Adipocyte (in vitro differentiated cells): ENCODE measurements around the gene USP11.

ENCODE experiments used
- DNase-seq: peaks from one replicate; pipeline ENCODE4 v3.0.0-alpha.2; 2015; ENCODE audit warnings: low read depth
- H3K27me3 ChIP-seq: replicated peaks from 2 replicates; pipeline ENCODE4 v1.7.0; 2013; ENCODE audit warnings: mild to moderate bottlenecking, low read length, moderate library complexity; ENCODE audit not compliant: control insufficient read depth, insufficient read depth
- H3K36me3 ChIP-seq: 2 replicates; pipeline ENCODE4 v1.7.0; 2013; ENCODE audit warnings: low read length, mild to moderate bottlenecking, moderate library complexity; ENCODE audit not compliant: control insufficient read depth, insufficient read depth, severe bottlenecking
- H3K4me1 ChIP-seq: 2 replicates; pipeline ENCODE4 v1.7.0; 2013; ENCODE audit warnings: mild to moderate bottlenecking, low read length, moderate library complexity; ENCODE audit not compliant: control insufficient read depth, insufficient read depth
- H3K4me3 ChIP-seq: 2 replicates; pipeline ENCODE4 v1.7.0; 2013; ENCODE audit warnings: mild to moderate bottlenecking, low read length, moderate library complexity
- H3K9ac ChIP-seq: 2 replicates; pipeline ENCODE4 v1.7.0; 2013; ENCODE audit warnings: mild to moderate bottlenecking, low read length, moderate library complexity
- H3K9me3 ChIP-seq: 2 replicates; pipeline ENCODE4 v1.7.0; 2013; ENCODE audit warnings: mild to moderate bottlenecking, low read length, moderate library complexity; ENCODE audit not compliant: control insufficient read depth

Gene USP11

DNA sequence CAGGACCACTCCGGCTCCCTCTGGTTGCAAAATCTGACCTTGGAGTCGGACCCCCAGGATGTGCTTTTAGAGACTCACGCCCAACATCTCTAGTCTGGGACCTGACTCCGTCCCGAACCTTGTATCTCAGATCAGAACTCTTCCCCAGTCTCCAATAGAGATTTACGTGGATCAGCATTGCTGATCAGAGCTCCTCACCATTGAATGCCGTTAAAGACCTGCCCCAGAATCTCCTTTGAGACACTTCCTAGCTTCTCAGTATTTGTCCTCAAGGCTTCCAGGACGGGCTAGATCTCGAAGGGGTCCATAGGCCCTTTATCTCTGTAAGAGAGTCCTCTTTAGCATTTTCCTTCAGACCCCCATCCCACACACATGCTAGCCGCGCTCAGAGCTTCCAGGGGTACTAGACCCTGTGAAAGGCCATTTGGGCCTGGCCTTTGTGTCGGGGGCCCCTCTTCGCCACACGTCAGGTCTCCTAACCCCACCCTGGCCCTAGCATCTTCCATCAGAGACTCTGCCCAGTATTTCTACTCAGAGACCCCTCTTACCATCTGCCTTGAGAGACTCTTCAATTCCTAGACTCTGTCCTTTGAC lies 38.5 kb upstream of the USP11 start:
- H3K9me3 ChIP-seq: no peaks in the 10 kb centered on the region
- H3K4me3 ChIP-seq: peak overlapping the region; percentile 86
- H3K4me1 ChIP-seq: peaks cover 48% of the 10 kb centered on the region
- H3K27me3 ChIP-seq: peaks cover 7% of the 10 kb centered on the region
- H3K36me3 ChIP-seq: peaks cover 17% of the 10 kb centered on the region
- DNase-seq: no peak
- H3K9ac ChIP-seq: peak overlapping the region; percentile 97

DNA sequence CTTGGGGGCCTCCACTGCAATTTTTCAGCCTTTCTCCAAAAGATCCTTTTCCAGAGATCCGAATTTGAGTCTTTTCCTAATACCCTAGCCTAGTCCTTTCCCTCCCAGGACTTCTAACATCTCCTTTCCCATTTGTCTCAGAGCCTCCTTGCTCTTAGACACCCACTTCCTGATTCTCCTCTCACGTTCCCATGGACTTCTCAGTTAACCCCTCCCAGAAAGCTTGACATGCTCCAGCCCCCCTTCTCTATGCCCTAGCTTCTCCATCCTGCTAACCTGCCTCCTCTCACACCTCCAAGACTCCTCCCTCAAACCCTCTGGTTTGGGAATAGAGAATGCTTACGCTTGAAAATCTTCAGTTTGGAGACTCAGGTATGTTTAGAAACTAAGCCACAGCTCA lies 36.7 kb upstream of the USP11 start:
- Histone ChIP-seq H3K4me1 (peaks cover 55% of the 10 kb centered on the region), H3K4me3 (peak overlapping the region; percentile 37), H3K27me3 (peaks cover 7% of the 10 kb centered on the region), H3K36me3 (peaks cover 33% of the 10 kb centered on the region), H3K9me3 (no peaks in the 10 kb centered on the region), H3K9ac (peak overlapping the region; percentile 46)
- no peak for DNase-seq

DNA sequence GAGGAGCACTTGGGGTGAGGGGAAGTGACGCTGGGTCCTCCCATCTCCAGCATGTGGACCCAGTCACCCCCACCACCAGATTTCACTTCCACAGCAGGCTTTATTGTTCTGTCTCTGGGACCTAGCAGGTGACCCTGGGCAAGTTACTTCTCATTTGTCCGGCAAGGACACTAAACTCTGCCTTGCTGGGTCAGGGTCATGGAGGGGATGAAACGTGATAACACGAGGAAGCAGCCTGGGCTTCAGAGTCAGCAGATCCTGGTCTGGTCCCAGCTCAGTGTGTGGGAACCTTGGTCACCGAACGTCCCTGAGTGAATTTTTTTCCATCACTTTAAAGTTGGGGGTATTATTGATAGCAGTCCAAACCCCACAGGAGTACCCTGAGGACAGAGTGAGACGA lies 35.3 kb upstream of the USP11 start:
- DNase-seq: no peak
- peak overlapping the region; percentile 5 for H3K9ac ChIP-seq
- H3K4me3 ChIP-seq: peak overlapping the region; percentile 35
- H3K9me3 ChIP-seq: no peaks in the 10 kb centered on the region
- peaks cover 50% of the 10 kb centered on the region for H3K4me1 ChIP-seq
- no peaks in the 10 kb centered on the region for H3K27me3 ChIP-seq
- H3K36me3 ChIP-seq: peaks cover 47% of the 10 kb centered on the region

DNA sequence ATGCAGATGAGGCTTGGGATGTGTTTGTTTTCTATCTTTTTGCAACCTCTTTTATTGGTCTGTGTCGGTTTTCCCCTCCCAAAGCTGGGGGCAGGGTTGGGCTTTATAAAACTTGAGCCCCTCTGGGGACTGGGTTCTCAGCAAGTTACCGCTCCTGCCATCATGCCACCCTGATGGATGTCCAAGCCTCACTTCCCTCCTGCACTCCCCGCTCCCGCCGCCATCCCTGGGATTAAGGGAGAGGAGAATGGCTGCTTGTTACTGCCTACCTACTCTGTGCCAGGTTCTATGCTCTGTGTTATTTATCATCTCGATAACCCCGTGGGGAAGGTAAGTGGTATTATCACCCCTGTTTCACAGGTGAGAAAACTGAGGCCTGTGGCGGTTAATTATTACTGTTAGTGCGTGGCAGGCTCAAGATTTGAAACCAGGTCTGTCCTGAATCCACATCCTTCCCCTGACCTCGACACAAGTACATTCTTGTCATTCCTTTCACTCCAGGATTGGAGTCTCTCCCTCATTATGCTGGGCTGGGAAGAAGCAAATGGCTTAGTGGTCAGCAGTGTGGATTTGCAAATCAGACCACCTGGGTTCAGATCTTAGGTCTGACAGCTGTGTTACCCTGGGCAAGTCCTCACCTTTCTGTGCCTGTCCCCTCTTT lies 34.7 kb upstream of the USP11 start:
- H3K9ac ChIP-seq: no peak overlapping the region
- H3K27me3 ChIP-seq: no peaks in the 10 kb centered on the region
- no peaks in the 10 kb centered on the region for H3K9me3 ChIP-seq
- peaks cover 53% of the 10 kb centered on the region for H3K36me3 ChIP-seq
- DNase-seq: no peak
- no peak overlapping the region for H3K4me3 ChIP-seq
- H3K4me1 ChIP-seq: peaks cover 50% of the 10 kb centered on the region

DNA sequence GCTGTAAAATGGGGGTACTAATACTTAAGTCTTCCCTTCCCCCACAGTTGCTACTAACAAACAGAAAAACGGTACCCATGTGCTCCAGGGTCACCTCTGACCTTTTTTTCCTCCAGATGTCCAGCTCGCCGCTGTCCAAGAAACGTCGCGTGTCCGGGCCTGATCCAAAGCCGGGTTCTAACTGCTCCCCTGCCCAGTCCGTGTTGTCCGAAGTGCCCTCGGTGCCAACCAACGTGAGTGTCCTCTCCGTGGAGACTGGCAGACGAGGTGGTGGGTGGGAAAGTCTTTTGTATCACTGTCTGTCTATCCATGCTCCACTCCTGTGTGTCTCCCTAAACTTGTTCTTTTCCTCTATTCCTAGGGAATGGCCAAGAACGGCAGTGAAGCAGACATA lies 34.1 kb upstream of the USP11 start:
- Histone ChIP-seq H3K4me3 (no peak overlapping the region), H3K27me3 (no peaks in the 10 kb centered on the region), H3K4me1 (peaks cover 50% of the 10 kb centered on the region), H3K9me3 (no peaks in the 10 kb centered on the region), H3K9ac (no peak overlapping the region), H3K36me3 (peaks cover 58% of the 10 kb centered on the region)
- DNase-seq: no peak

DNA sequence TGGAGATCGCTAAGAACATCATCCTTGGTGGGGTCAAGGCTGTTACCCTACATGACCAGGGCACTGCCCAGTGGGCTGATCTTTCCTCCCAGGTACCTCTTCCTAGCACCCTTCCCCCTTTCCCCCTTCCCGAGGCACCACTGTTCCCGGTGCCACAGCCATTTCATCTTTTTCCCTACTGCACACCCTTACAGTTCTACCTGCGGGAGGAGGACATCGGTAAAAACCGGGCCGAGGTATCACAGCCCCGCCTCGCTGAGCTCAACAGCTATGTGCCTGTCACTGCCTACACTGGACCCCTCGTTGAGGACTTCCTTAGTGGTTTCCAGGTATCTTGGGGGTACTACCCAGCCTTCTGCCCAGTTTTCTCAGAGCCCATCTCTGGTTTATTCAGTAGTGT lies 33.5 kb upstream of the USP11 start:
- Histone ChIP-seq H3K4me1 (peaks cover 49% of the 10 kb centered on the region), H3K27me3 (no peaks in the 10 kb centered on the region), H3K4me3 (no peak overlapping the region), H3K9ac (no peak overlapping the region), H3K36me3 (peaks cover 64% of the 10 kb centered on the region), H3K9me3 (no peaks in the 10 kb centered on the region)
- no peak for DNase-seq

DNA sequence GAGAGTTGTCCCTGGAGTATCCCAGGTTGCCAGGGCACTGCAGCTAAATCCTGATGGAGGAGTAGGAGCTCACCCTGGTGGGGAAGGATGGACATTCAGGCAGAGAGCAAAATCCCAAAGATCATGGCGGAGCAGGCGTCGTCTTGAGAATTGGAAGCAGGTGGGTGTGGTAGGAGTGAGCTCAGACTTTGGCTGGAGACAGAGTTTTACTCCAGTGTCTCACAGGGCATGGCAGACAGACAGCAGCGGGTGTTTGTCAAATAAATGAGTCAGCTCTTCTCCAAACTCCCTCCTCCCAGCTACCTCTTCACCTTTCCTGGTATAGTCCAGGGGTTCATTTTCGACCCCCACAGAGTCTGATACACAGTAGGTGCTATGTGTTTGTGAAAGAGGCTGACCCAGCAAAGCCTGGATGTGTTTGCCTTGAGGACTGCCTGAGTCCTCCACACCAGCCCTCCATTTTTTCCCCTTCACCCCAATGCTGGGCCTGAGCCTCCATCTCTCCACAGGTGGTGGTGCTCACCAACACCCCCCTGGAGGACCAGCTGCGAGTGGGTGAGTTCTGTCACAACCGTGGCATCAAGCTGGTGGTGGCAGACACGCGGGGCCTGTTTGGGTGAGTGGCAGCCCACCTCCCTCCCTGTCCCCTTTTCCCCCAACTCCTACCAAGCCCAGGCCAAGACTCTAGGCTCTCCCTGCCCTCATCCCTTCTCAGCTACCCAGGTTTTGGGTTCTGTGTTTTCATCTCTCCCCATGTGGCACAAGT lies 32.2 kb upstream of the USP11 start:
- Histone ChIP-seq H3K9me3 (no peaks in the 10 kb centered on the region), H3K27me3 (no peaks in the 10 kb centered on the region), H3K9ac (peak overlapping the region; percentile 9), H3K36me3 (peaks cover 77% of the 10 kb centered on the region), H3K4me3 (no peak overlapping the region), H3K4me1 (peaks cover 39% of the 10 kb centered on the region)
- DNase-seq: peak; percentile 34

DNA sequence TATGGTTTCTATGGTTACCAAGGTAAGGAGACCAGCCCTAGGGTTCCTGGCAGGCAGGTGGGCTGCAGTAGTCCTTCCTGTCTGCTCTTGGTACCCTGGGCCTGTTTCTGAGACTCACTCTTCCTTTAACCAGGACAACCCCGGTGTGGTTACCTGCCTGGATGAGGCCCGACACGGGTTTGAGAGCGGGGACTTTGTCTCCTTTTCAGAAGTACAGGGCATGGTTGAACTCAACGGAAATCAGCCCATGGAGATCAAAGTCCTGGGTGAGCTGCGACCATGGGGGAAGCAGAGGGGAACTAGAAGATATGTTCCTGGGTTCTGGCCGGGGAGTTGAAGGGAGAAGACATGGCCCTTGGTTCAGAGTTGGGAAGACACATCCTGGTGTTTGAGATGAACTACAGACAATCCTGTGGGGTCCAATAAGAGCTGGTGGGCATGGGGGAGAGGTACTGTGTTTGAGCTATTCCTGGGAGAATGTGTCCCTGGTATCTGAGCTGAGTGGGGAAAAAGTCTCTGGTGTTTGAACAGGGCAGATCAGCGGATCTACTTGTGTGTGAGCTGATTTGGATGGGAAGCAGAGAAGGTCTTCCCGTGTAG lies 31.4 kb upstream of the USP11 start:
- H3K4me1 ChIP-seq: peaks cover 30% of the 10 kb centered on the region
- peaks cover 86% of the 10 kb centered on the region for H3K36me3 ChIP-seq
- H3K27me3 ChIP-seq: no peaks in the 10 kb centered on the region
- no peaks in the 10 kb centered on the region for H3K9me3 ChIP-seq
- peak overlapping the region; percentile 9 for H3K9ac ChIP-seq
- no peak for DNase-seq
- no peak overlapping the region for H3K4me3 ChIP-seq

DNA sequence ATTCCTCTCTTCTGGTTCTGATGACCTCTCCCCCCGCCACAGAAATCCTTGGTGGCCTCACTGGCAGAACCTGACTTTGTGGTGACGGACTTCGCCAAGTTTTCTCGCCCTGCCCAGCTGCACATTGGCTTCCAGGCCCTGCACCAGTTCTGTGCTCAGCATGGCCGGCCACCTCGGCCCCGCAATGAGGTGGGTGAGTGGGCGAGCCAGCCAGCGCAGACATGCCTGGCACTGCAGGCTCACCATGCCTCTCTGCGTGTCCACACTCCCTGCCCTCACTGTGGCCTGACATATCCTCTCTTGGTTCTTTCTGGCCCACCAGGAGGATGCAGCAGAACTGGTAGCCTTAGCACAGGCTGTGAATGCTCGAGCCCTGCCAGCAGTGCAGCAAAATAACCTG lies 30.5 kb upstream of the USP11 start:
- Histone ChIP-seq H3K9me3 (no peaks in the 10 kb centered on the region), H3K4me3 (no peak overlapping the region), H3K36me3 (peaks cover 89% of the 10 kb centered on the region), H3K9ac (no peak overlapping the region), H3K27me3 (no peaks in the 10 kb centered on the region), H3K4me1 (peaks cover 22% of the 10 kb centered on the region)
- no peak for DNase-seq

DNA sequence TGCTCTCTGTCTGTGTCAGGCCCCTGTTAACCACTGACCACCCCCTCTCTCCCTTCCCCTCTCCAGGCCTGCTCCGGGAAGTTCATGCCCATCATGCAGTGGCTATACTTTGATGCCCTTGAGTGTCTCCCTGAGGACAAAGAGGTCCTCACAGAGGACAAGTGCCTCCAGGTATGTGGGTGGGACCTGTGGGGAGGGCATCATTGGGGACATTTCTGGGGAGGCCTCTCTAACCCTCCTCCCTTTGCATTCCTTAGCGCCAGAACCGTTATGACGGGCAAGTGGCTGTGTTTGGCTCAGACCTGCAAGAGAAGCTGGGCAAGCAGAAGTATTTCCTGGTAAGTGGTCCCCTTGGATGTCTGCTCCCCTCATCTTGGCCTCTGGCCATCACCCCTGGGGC lies 29.9 kb upstream of the USP11 start:
- peaks cover 93% of the 10 kb centered on the region for H3K36me3 ChIP-seq
- H3K9ac ChIP-seq: no peak overlapping the region
- no peak overlapping the region for H3K4me3 ChIP-seq
- no peak for DNase-seq
- peaks cover 16% of the 10 kb centered on the region for H3K4me1 ChIP-seq
- H3K9me3 ChIP-seq: no peaks in the 10 kb centered on the region
- no peaks in the 10 kb centered on the region for H3K27me3 ChIP-seq

DNA sequence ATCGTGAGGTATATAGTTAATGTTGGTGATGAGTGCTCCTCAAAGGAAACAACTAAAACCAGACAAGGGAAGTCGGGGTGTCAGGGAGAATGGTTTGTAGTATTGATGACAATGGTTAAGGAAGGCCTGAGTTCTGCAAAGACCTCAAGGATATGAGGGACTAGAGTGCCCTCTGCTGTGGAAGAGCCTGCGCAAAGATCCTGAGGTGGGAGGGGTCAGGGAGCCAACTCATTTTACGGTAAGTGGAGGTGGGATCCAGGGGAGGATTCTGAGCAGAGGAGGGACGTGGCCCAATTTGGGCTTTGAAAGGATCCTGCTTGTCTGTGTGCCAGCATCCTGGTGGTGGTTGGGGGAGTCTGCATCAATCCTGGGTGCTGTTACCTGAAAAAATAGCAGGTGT lies 27.8 kb upstream of the USP11 start:
- H3K36me3 ChIP-seq: peaks cover 98% of the 10 kb centered on the region
- no peaks in the 10 kb centered on the region for H3K27me3 ChIP-seq
- H3K9ac ChIP-seq: no peak overlapping the region
- H3K9me3 ChIP-seq: no peaks in the 10 kb centered on the region
- peaks cover 7% of the 10 kb centered on the region for H3K4me1 ChIP-seq
- no peak for DNase-seq
- H3K4me3 ChIP-seq: no peak overlapping the region
